Hindlimb muscle (tissue), 1 donor: Measurements from ENCODE around the gene SLC25A18. TPM values are rescaled to one million over a fixed set of nuclear protein-coding genes. Genes with fewer than 3 reads are reported as not detected.

Experiments used
- DNase-seq: peaks from one replicate; pipeline ENCODE4 v3.0.0-alpha.2; 2013
- polyA plus RNA-seq: library from polyadenylated mRNA; unstranded; fragments of 120-200 nt; gene quantifications from one replicate; pipeline ENCODE4 v1.2.1, GENCODE V29; 2013; ENCODE audit not compliant: insufficient read length

Gene SLC25A18
- polyA plus RNA-seq, 1 donor: 0.71 TPM

- peak; percentile 60 for DNase-seq
Measured at GRCh38 chr22:17570851-17571631, 7.7 kb downstream of the SLC25A18 start.

GRCh38 chr22:17575151-17575550 lies 11.9 kb downstream of the SLC25A18 start:
- no peak for DNase-seq

- DNase-seq: no peak
Measured at GRCh38 chr22:17575681-17576080, 12.4 kb downstream of the SLC25A18 start.

GRCh38 chr22:17576470-17576869 lies 13.2 kb downstream of the SLC25A18 start:
- DNase-seq: no peak

GRCh38 chr22:17578136-17578754 lies 14.9 kb downstream of the SLC25A18 start:
- DNase-seq: peak; percentile 57

- DNase-seq: no peak
Measured at GRCh38 chr22:17579535-17579981, 16.3 kb downstream of the SLC25A18 start.

- no peak for DNase-seq
Measured at GRCh38 chr22:17580441-17581031, 17.2 kb downstream of the SLC25A18 start.

- no peak for DNase-seq
Measured at GRCh38 chr22:17581056-17581455, 17.8 kb downstream of the SLC25A18 start.

GRCh38 chr22:17581631-17582030 lies 18.3 kb downstream of the SLC25A18 start:
- no peak for DNase-seq

GRCh38 chr22:17583151-17583550 lies 19.9 kb downstream of the SLC25A18 start:
- DNase-seq: no peak

GRCh38 chr22:17586831-17587440 lies 23.6 kb downstream of the SLC25A18 start:
- no peak for DNase-seq

- DNase-seq: no peak
Measured at GRCh38 chr22:17587629-17588028, 24.3 kb downstream of the SLC25A18 start.

- no peak for DNase-seq
Measured at GRCh38 chr22:17588606-17589005, 25.3 kb downstream of the SLC25A18 start.

GRCh38 chr22:17589810-17590375 lies 26.6 kb downstream of the SLC25A18 start:
- no peak for DNase-seq

- DNase-seq: no peak
Measured at GRCh38 chr22:17590586-17590985, 27.3 kb downstream of the SLC25A18 start.

GRCh38 chr22:17592201-17592600 lies 28.9 kb downstream of the SLC25A18 start:
- DNase-seq: no peak

- DNase-seq: no peak
Measured at GRCh38 chr22:17596226-17596625, 32.9 kb downstream of the SLC25A18 start.

GRCh38 chr22:17597217-17597616 lies 33.9 kb downstream of the SLC25A18 start:
- DNase-seq: no peak

GRCh38 chr22:17598318-17598717 lies 35.0 kb downstream of the SLC25A18 start:
- no peak for DNase-seq

GRCh38 chr22:17601031-17601430 lies 37.7 kb downstream of the SLC25A18 start:
- DNase-seq: no peak

GRCh38 chr22:17603668-17604067 lies 40.4 kb downstream of the SLC25A18 start:
- DNase-seq: no peak

GRCh38 chr22:17606496-17606895 lies 43.2 kb downstream of the SLC25A18 start:
- no peak for DNase-seq
